ENCODE results near the gene GRIFIN.
"Not testable (repeated sequence)": the region's sequence is repeated elsewhere in the genome, so short reads cannot be mapped to it uniquely, and the experiment has no call there.

The GRIFIN gene

GRCh38 chr7:2460188-2460587 is 16.0 kb downstream of the GRIFIN start:
- Histone ChIP-seq H3K23ac (ENCODE audit: low read length) (no peak overlapping the region), H3K27me3 (ENCODE audit: insufficient read depth, low read length) (no peaks in the 10 kb centered on the region)
- DNase-seq = no peak

GRCh38 chr7:2459674-2460073 is 16.5 kb downstream of the GRIFIN start:
- Histone ChIP-seq H3K18ac (ENCODE audit: low read length) (no peak overlapping the region), H4K91ac (ENCODE audit: low read depth, low read length) (no peak overlapping the region), H3K9me3 (ENCODE audit: insufficient read depth, low read depth, low read length) (no peaks in the 10 kb centered on the region), H3K79me2 (ENCODE audit: control insufficient read depth, insufficient read depth, low read length, poor library complexity) (no peaks in the 10 kb centered on the region), H2BK120ac (ENCODE audit: insufficient read depth, low read length, poor library complexity) (no peak overlapping the region), H3K23ac (ENCODE audit: low read length) (no peak overlapping the region), H3K4ac (ENCODE audit: low read depth, low read length) (no peak overlapping the region), H3K9ac (ENCODE audit: low read length) (no peak overlapping the region), H2AK5ac (ENCODE audit: low read length) (no peak overlapping the region), H4K8ac (ENCODE audit: low read depth, low read length) (no peak overlapping the region), H2AFZ (ENCODE audit: insufficient read depth, low read length, poor library complexity) (no peak overlapping the region), H4K12ac (ENCODE audit: low read depth, low read length) (no peak overlapping the region), H3K36me3 (ENCODE audit: control insufficient read depth in 1 of 2, insufficient read depth in 2 of 2, low read length in 2 of 2) (no peaks in the 10 kb centered on the region), H3K79me1 (ENCODE audit: low read length) (no peaks in the 10 kb centered on the region), H3K4me2 (ENCODE audit: low read length) (no peak overlapping the region), H2BK5ac (ENCODE audit: low read depth, low read length, poor library complexity) (no peak overlapping the region), H3K14ac (ENCODE audit: low read length) (no peak overlapping the region), H2BK12ac (ENCODE audit: low read length) (no peak overlapping the region), H3K4me1 (ENCODE audit: control insufficient read depth in 1 of 2, insufficient read depth in 2 of 2, low read length in 2 of 2) (no peaks in the 10 kb centered on the region), H3K27me3 (ENCODE audit: insufficient read depth, low read length) (no peaks in the 10 kb centered on the region), H3K27ac (ENCODE audit: low read depth, low read length) (no peak overlapping the region), H3K4me3 (ENCODE audit: low read depth, low read length) (no peak overlapping the region)
- no CpG with 5 or more reads among the region's 8 CpGs for WGBS (ENCODE audit: extremely low coverage, insufficient coverage, insufficient read length)
- no peak for DNase-seq

More at GRCh38 chr7:2460188-2460587, 16.0 kb downstream of the GRIFIN start:
- Histone ChIP-seq H2BK5ac (ENCODE audit: low read depth, low read length, poor library complexity) (no peak overlapping the region), H2AK5ac (ENCODE audit: low read length) (no peak overlapping the region), H3K18ac (ENCODE audit: low read length) (no peak overlapping the region), H4K91ac (ENCODE audit: low read depth, low read length) (no peak overlapping the region), H3K9ac (ENCODE audit: low read length) (no peak overlapping the region), H2AFZ (ENCODE audit: insufficient read depth, low read length, poor library complexity) (no peak overlapping the region), H2BK12ac (ENCODE audit: low read length) (no peak overlapping the region), H3K4me2 (ENCODE audit: low read length) (no peak overlapping the region), H3K36me3 (ENCODE audit: control insufficient read depth in 1 of 2, insufficient read depth in 2 of 2, low read length in 2 of 2) (no peaks in the 10 kb centered on the region), H3K79me2 (ENCODE audit: control insufficient read depth, insufficient read depth, low read length, poor library complexity) (no peaks in the 10 kb centered on the region), H3K14ac (ENCODE audit: low read length) (no peak overlapping the region), H4K12ac (ENCODE audit: low read depth, low read length) (no peak overlapping the region), H4K8ac (ENCODE audit: low read depth, low read length) (no peak overlapping the region), H3K27ac (ENCODE audit: low read depth, low read length) (no peak overlapping the region), H3K9me3 (ENCODE audit: insufficient read depth, low read depth, low read length) (no peaks in the 10 kb centered on the region), H3K4me3 (ENCODE audit: low read depth, low read length) (no peak overlapping the region), H3K79me1 (ENCODE audit: low read length) (no peaks in the 10 kb centered on the region), H3K4me1 (ENCODE audit: control insufficient read depth in 1 of 2, insufficient read depth in 2 of 2, low read length in 2 of 2) (no peaks in the 10 kb centered on the region), H3K4ac (ENCODE audit: low read depth, low read length) (no peak overlapping the region), H2BK120ac (ENCODE audit: insufficient read depth, low read length, poor library complexity) (no peak overlapping the region)
- WGBS (ENCODE audit: extremely low coverage, insufficient coverage, insufficient read length) = no CpG with 5 or more reads among the region's 23 CpGs

- not testable (repeated sequence) for H3K14ac ChIP-seq (ENCODE audit: low read length); H4K91ac ChIP-seq (ENCODE audit: low read depth, low read length); H2BK5ac ChIP-seq (ENCODE audit: low read depth, low read length, poor library complexity); H2BK12ac ChIP-seq (ENCODE audit: low read length); H3K9me3 ChIP-seq (ENCODE audit: insufficient read depth, low read depth, low read length); DNase-seq; H4K12ac ChIP-seq (ENCODE audit: low read depth, low read length); H3K36me3 ChIP-seq (ENCODE audit: control insufficient read depth in 1 of 2, insufficient read depth in 2 of 2, low read length in 2 of 2); H3K79me2 ChIP-seq (ENCODE audit: control insufficient read depth, insufficient read depth, low read length, poor library complexity); H3K27me3 ChIP-seq (ENCODE audit: insufficient read depth, low read length); H4K8ac ChIP-seq (ENCODE audit: low read depth, low read length); H3K79me1 ChIP-seq (ENCODE audit: low read length); H3K27ac ChIP-seq (ENCODE audit: low read depth, low read length); H2BK120ac ChIP-seq (ENCODE audit: insufficient read depth, low read length, poor library complexity); H2AK5ac ChIP-seq (ENCODE audit: low read length); H3K4ac ChIP-seq (ENCODE audit: low read depth, low read length); H3K9ac ChIP-seq (ENCODE audit: low read length); H3K4me3 ChIP-seq (ENCODE audit: low read depth, low read length); H3K4me2 ChIP-seq (ENCODE audit: low read length); H2AFZ ChIP-seq (ENCODE audit: insufficient read depth, low read length, poor library complexity); H3K18ac ChIP-seq (ENCODE audit: low read length); H3K4me1 ChIP-seq (ENCODE audit: control insufficient read depth in 1 of 2, insufficient read depth in 2 of 2, low read length in 2 of 2); H3K23ac ChIP-seq (ENCODE audit: low read length)
- WGBS (ENCODE audit: extremely low coverage, insufficient coverage, insufficient read length) = no CpG with 5 or more reads among the region's 3 CpGs
Observed at GRCh38 chr7:2453849-2454248, 22.3 kb downstream of the GRIFIN start.

- Histone ChIP-seq H2BK12ac (ENCODE audit: low read length) (no peak overlapping the region), H3K4me3 (ENCODE audit: low read depth, low read length) (no peak overlapping the region), H3K4me2 (ENCODE audit: low read length) (no peak overlapping the region), H3K9ac (ENCODE audit: low read length) (no peak overlapping the region), H3K23ac (ENCODE audit: low read length) (no peak overlapping the region), H3K4me1 (ENCODE audit: control insufficient read depth in 1 of 2, insufficient read depth in 2 of 2, low read length in 2 of 2) (peaks cover 0 to 8% of the 10 kb centered on the region in 2 experiments), H3K27me3 (ENCODE audit: insufficient read depth, low read length) (no peaks in the 10 kb centered on the region), H2BK120ac (ENCODE audit: insufficient read depth, low read length, poor library complexity) (no peak overlapping the region), H3K18ac (ENCODE audit: low read length) (no peak overlapping the region), H3K4ac (ENCODE audit: low read depth, low read length) (no peak overlapping the region), H2AFZ (ENCODE audit: insufficient read depth, low read length, poor library complexity) (no peak overlapping the region), H3K27ac (ENCODE audit: low read depth, low read length) (no peak overlapping the region), H3K14ac (ENCODE audit: low read length) (no peak overlapping the region), H2AK5ac (ENCODE audit: low read length) (no peak overlapping the region), H4K8ac (ENCODE audit: low read depth, low read length) (no peak overlapping the region), H3K36me3 (ENCODE audit: control insufficient read depth in 1 of 2, insufficient read depth in 2 of 2, low read length in 2 of 2) (no peaks in the 10 kb centered on the region), H4K12ac (ENCODE audit: low read depth, low read length) (no peak overlapping the region), H3K79me1 (ENCODE audit: low read length) (no peaks in the 10 kb centered on the region), H4K91ac (ENCODE audit: low read depth, low read length) (no peak overlapping the region), H2BK5ac (ENCODE audit: low read depth, low read length, poor library complexity) (no peak overlapping the region), H3K9me3 (ENCODE audit: insufficient read depth, low read depth, low read length) (peaks cover 4% of the 10 kb centered on the region), H3K79me2 (ENCODE audit: control insufficient read depth, insufficient read depth, low read length, poor library complexity) (no peaks in the 10 kb centered on the region)
- DNase-seq = no peak
- no CpG with 5 or more reads among the region's 8 CpGs for WGBS (ENCODE audit: extremely low coverage, insufficient coverage, insufficient read length)
Observed at GRCh38 chr7:2452643-2453270, 23.4 kb downstream of the GRIFIN start.

Data from trophoblast cell (in vitro differentiated cells and primary cell).